Measurements from ENCODE around the gene HK1. TPM values are rescaled to one million over a fixed set of nuclear protein-coding genes. Genes with fewer than 3 reads are reported as not detected.
A peak's percentile ranks its signal among the peaks of the same experiment; 100 is the strongest.

Gene HK1
- total and polyA plus RNA-seq, 4 experiments from 2014 or later, result 68.6 to 156 (median 112) TPM

DNA sequence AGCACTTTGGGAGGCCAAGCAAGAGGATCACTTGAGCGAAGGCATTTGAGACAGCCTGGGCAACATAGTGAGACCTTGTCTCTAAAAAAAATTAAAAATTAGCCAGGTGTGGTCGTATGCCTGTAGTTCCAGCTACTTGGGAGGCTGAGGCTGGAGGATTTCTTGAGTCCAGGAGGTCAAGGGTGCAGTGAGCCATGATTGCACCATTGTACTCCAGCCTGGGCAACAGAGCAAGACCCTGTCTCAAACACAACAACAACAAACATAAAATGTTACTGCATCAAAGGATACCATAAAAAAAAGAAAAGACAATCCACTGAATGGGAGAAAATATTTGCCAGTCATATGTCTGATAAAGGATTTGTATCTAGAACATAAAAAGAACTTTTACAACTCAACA lies 77.9 kb downstream of the HK1 start:
- DNase-seq, result no peak
- POLR2A ChIA-PET (ENCODE audit: partially characterized antibody), result no interaction called here
- Histone ChIP-seq H3K9me3 (ENCODE audit: control insufficient read depth in 1 of 2, low read length in 2 of 2) (no peaks in the 10 kb centered on the region), H3K4me3 (ENCODE audit: low read length in 2 of 2) (no peak overlapping the region), H3K27me3 (ENCODE audit: insufficient read depth, low read length) (no peaks in the 10 kb centered on the region), H3K36me3 (ENCODE audit: insufficient read depth, low read length) (peaks cover 7% of the 10 kb centered on the region), H3K27ac (ENCODE audit: low read depth, low read length) (no peak overlapping the region), H3K4me1 (ENCODE audit: insufficient read depth, low read length) (peaks cover 49% of the 10 kb centered on the region)
- peaks cover 37 to 69% (median 48%) of the 10 kb centered on the region in 4 donors for H3K4me1 Mint-ChIP-seq
- no peaks in the 10 kb centered on the region for H3K27me3 Mint-ChIP-seq
- peaks cover 8 to 15% of the 10 kb centered on the region in 2 donors for H3K36me3 Mint-ChIP-seq
- H3K27ac Mint-ChIP-seq, result peak overlapping the region in 2 of 7 donors; percentile 60 to 61
- no peaks in the 10 kb centered on the region for H3K9me3 Mint-ChIP-seq
- intact Hi-C loops (cut with micrococcal nuclease), result no loop called here
- H3K4me3 Mint-ChIP-seq, result no peak overlapping the region
- CTCF ChIA-PET (ENCODE audit: partially characterized antibody), result interaction anchor here (1.0 kb wide), 1 partner anchor 21 kb away, joined by 5 read pairs; no protein-coding TSS in a partner anchor

DNA sequence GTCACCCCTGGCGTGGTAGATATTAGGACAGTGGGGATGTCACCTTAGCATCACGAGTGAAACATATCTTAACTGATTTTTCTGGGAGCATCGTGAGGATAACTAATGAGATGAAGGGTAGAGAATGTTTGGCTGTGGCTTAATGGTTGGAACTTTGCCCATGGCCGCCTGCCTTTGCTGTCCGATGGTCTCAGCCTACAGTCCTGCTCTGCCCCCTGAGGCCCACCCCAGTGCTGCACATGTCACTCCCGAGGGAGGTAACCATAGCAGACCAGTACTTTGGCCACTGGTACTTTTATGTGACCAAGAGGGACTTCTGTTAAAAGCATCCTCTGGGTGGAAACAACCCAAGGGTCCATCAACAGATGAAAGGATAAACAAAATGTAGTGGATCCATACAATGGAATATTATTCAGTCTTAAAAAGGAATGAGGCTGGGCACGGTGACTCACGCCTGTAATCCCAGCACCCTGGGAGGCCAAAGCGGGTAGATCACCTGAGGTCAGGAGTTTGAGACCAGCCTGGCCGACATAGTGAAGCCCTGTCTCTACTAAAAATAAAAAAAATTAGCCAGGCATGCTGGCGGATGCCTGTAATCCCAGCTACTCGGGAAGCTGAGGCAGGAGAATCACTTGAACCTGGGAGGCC lies 80.0 kb downstream of the HK1 start:
- Histone ChIP-seq H3K4me3 (ENCODE audit: low read length in 2 of 2) (no peak overlapping the region), H3K9me3 (ENCODE audit: control insufficient read depth in 1 of 2, low read length in 2 of 2) (no peaks in the 10 kb centered on the region), H3K27me3 (ENCODE audit: insufficient read depth, low read length) (no peaks in the 10 kb centered on the region), H3K27ac (ENCODE audit: low read depth, low read length) (no peak overlapping the region), H3K4me1 (ENCODE audit: insufficient read depth, low read length) (peaks cover 59% of the 10 kb centered on the region), H3K36me3 (ENCODE audit: insufficient read depth, low read length) (peaks cover 11% of the 10 kb centered on the region)
- intact Hi-C loops (cut with micrococcal nuclease), result loop anchor here (2.0 kb wide), 1 partner anchor 39 kb away; no protein-coding TSS in a partner anchor
- no peak for DNase-seq
- ChIA-PET CTCF (ENCODE audit: partially characterized antibody) (interaction anchor here (0.6 to 0.9 kb wide), 2 partner anchors 34 to 372 kb away, joined by 3 to 4 read pairs; no protein-coding TSS in a partner anchor), POLR2A (ENCODE audit: partially characterized antibody) (interaction anchor here (0.6 to 5.5 kb wide), 5 partner anchors 13 to 39 kb away, joined by 4 to 46 read pairs (median 5); no protein-coding TSS in a partner anchor)
- Mint-ChIP-seq H3K36me3 (peaks cover 9 to 28% of the 10 kb centered on the region in 2 donors), H3K4me3 (peak overlapping the region in 5 of 8 donors; percentile 25 to 65 (median 43)), H3K4me1 (peaks cover 44 to 75% (median 59%) of the 10 kb centered on the region in 4 donors), H3K27me3 (no peaks in the 10 kb centered on the region), H3K9me3 (no peaks in the 10 kb centered on the region), H3K27ac (peak overlapping the region; percentile 70 to 95 (median 92))

DNA sequence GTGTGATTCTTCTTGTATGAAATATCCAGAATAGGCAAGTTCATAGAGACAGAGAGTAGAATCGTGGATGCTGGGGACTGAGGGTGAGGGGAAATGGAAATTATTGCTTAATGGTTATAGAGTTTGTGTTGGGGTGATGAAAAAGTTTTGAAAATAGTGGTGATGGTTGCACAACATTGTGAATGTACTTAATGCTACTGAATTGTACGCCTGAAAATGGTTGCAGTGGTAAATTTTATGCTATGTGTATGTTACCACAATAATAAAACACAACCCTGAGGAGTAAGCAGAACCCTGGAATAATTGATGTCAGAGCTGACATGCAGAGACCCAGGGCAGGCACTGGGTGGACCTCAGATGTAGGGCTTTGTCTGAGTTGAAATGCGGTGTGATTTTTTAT lies 80.9 kb downstream of the HK1 start:
- peaks cover 15 to 36% of the 10 kb centered on the region in 2 donors for H3K36me3 Mint-ChIP-seq

DNA sequence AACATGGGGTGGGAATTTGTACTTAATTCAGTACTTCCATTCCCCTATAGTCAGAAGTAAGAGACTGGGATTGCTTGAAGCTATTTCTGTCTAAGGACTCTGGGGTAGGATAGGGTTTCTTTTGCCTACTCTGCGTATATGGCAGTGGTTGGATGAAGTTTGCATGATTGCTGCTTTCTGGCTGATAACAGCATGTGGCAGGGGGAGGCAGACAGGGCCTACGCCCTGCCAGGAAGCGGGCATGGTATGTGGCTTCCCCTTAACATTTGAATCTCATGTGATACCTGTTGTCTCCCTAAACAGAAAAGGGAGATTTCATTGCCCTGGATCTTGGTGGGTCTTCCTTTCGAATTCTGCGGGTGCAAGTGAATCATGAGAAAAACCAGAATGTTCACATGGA lies 81.3 kb downstream of the HK1 start:
- H3K4me3 Mint-ChIP-seq, result peak overlapping the region; percentile 4 to 78 (median 64)
- H3K9me3 Mint-ChIP-seq, result no peaks in the 10 kb centered on the region
- H3K4me1 Mint-ChIP-seq, result peaks cover 40 to 75% (median 58%) of the 10 kb centered on the region in 4 donors
- no peak overlapping the region for H3K4me3 ChIP-seq (ENCODE audit: low read length in 2 of 2)
- CTCF ChIA-PET (ENCODE audit: partially characterized antibody), result no interaction called here
- H3K27me3 ChIP-seq (ENCODE audit: insufficient read depth, low read length), result no peaks in the 10 kb centered on the region
- no peaks in the 10 kb centered on the region for H3K27me3 Mint-ChIP-seq
- peaks cover 51% of the 10 kb centered on the region for H3K4me1 ChIP-seq (ENCODE audit: insufficient read depth, low read length)
- H3K36me3 Mint-ChIP-seq, result peaks cover 16 to 40% of the 10 kb centered on the region in 2 donors
- H3K27ac ChIP-seq (ENCODE audit: low read depth, low read length), result peak overlapping the region; percentile 10
- H3K27ac Mint-ChIP-seq, result peak overlapping the region; percentile 76 to 95 (median 90)
- peaks cover 24% of the 10 kb centered on the region for H3K36me3 ChIP-seq (ENCODE audit: insufficient read depth, low read length)
- peak; percentile 52 to 75 (median 59) for DNase-seq
- POLR2A ChIA-PET (ENCODE audit: partially characterized antibody), result interaction anchor here (1.2 to 5.5 kb wide), 5 partner anchors 15 to 40 kb away, joined by 4 to 46 read pairs (median 5); no protein-coding TSS in a partner anchor
- no peaks in the 10 kb centered on the region for H3K9me3 ChIP-seq (ENCODE audit: control insufficient read depth in 1 of 2, low read length in 2 of 2)
- intact Hi-C loops (cut with micrococcal nuclease), result loop anchor here (2.0 kb wide), 1 partner anchor 41 kb away; no protein-coding TSS in a partner anchor

More for the DNA sequence above, 80.9 kb downstream of the HK1 start:
- DNase-seq, result no peak
- Mint-ChIP-seq H3K27me3 (no peaks in the 10 kb centered on the region), H3K27ac (peak overlapping the region; percentile 76 to 95 (median 90)), H3K9me3 (no peaks in the 10 kb centered on the region), H3K4me1 (peaks cover 40 to 77% (median 59%) of the 10 kb centered on the region in 4 donors), H3K4me3 (peak overlapping the region; percentile 4 to 78 (median 64))
- Histone ChIP-seq H3K9me3 (ENCODE audit: control insufficient read depth in 1 of 2, low read length in 2 of 2) (no peaks in the 10 kb centered on the region), H3K27ac (ENCODE audit: low read depth, low read length) (peak overlapping the region; percentile 10), H3K36me3 (ENCODE audit: insufficient read depth, low read length) (peaks cover 20% of the 10 kb centered on the region), H3K27me3 (ENCODE audit: insufficient read depth, low read length) (no peaks in the 10 kb centered on the region), H3K4me3 (ENCODE audit: low read length in 2 of 2) (no peak overlapping the region), H3K4me1 (ENCODE audit: insufficient read depth, low read length) (peaks cover 51% of the 10 kb centered on the region)
- intact Hi-C loops (cut with micrococcal nuclease), result loop anchor here (2.0 kb wide), 1 partner anchor 40 kb away; no protein-coding TSS in a partner anchor
- POLR2A ChIA-PET (ENCODE audit: partially characterized antibody), result interaction anchor here (1.2 to 5.5 kb wide), 4 partner anchors 14 to 40 kb away, joined by 5 to 46 read pairs (median 7); no protein-coding TSS in a partner anchor
- CTCF ChIA-PET (ENCODE audit: partially characterized antibody), result interaction anchor here (0.6 to 0.9 kb wide), 2 partner anchors 12 to 33 kb away, joined by 3 read pairs; no protein-coding TSS in a partner anchor

DNA sequence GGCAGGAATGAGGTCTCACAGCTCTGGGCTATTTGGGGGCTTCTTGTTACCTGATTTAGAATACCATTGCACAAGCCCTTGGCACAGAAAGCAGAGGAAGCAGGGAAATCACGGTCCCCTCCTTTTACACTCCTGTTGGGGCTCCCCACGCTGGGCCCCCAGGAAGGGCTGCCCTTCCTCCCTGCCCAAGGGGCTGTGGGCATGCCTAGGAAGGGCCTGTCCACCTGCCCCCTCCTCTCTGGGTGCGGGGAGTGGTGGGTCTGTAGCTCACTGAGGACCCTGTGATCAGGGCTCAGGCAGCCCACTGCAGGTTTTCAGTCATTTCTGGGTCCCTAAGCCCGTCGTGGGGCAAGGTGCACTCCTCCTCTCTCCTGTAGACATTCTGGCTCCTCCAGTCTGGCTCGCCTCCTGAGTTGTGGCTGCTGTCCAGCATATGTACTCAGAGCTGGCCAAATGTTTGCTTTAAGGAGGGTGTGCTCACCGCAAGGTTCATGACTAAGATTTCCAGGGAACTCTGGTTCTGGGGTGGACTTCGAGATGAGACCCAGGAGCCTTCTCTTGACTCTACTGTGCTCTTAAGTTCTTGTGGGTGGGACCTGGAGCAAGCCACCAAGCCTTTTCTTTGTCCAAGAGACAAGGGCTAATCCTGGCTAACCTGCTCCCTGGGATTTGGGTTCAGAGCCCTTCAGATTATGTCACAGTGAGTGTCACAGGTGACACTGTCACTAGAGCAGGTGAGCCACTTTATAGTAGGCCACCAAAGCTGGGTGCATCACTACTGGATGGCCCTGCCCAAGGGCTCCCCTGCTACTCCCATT lies 82.4 kb downstream of the HK1 start:
- H3K36me3 Mint-ChIP-seq, result peaks cover 20 to 50% of the 10 kb centered on the region in 2 donors
- peak overlapping the region; percentile 75 to 95 (median 90) for H3K27ac Mint-ChIP-seq
- H3K4me3 Mint-ChIP-seq, result peak overlapping the region in 6 of 8 donors; percentile 26 to 76 (median 50)
- Histone ChIP-seq H3K4me1 (ENCODE audit: insufficient read depth, low read length) (peaks cover 51% of the 10 kb centered on the region), H3K36me3 (ENCODE audit: insufficient read depth, low read length) (peaks cover 33% of the 10 kb centered on the region), H3K4me3 (ENCODE audit: low read length in 2 of 2) (no peak overlapping the region), H3K9me3 (ENCODE audit: control insufficient read depth in 1 of 2, low read length in 2 of 2) (no peaks in the 10 kb centered on the region), H3K27ac (ENCODE audit: low read depth, low read length) (peak overlapping the region; percentile 10), H3K27me3 (ENCODE audit: insufficient read depth, low read length) (no peaks in the 10 kb centered on the region)
- POLR2A ChIA-PET (ENCODE audit: partially characterized antibody), result interaction anchor here (1.3 to 5.5 kb wide), 4 partner anchors 16 to 41 kb away, joined by 4 to 46 read pairs (median 7); no protein-coding TSS in a partner anchor
- intact Hi-C loops (cut with micrococcal nuclease), result no loop called here
- H3K9me3 Mint-ChIP-seq, result no peaks in the 10 kb centered on the region
- DNase-seq, result no peak
- H3K4me1 Mint-ChIP-seq, result peaks cover 39 to 80% (median 57%) of the 10 kb centered on the region in 4 donors
- no peaks in the 10 kb centered on the region for H3K27me3 Mint-ChIP-seq
- CTCF ChIA-PET (ENCODE audit: partially characterized antibody), result interaction anchor here (0.9 kb wide), 1 partner anchor 39 kb away, joined by 3 read pairs; no protein-coding TSS in a partner anchor

DNA sequence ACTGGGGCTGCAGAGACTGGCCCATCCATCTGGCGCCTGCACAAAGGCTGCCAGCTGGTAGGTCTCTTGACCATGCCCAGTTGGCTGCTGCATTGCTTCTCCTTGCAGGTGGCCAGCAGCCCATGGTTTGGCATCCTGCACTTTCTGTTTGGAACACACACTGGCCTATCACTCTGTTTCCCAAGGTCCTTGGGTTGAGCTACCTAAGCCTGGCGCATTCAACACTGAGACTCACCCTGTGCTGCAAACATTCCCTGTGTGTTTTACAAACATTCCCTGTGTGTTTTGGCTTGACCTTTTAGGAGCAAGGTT lies 83.0 kb downstream of the HK1 start:
- H3K4me1 Mint-ChIP-seq, result peaks cover 39 to 80% (median 56%) of the 10 kb centered on the region in 4 donors
- peaks cover 50% of the 10 kb centered on the region for H3K4me1 ChIP-seq (ENCODE audit: insufficient read depth, low read length)
- no peak overlapping the region for H3K4me3 ChIP-seq (ENCODE audit: low read length in 2 of 2)
- peaks cover 38% of the 10 kb centered on the region for H3K36me3 ChIP-seq (ENCODE audit: insufficient read depth, low read length)
- ChIA-PET CTCF (ENCODE audit: partially characterized antibody) (interaction anchor here (0.9 kb wide), 1 partner anchor 39 kb away, joined by 3 read pairs; no protein-coding TSS in a partner anchor), POLR2A (ENCODE audit: partially characterized antibody) (interaction anchor here (1.3 to 5.5 kb wide), 2 partner anchors 24 to 42 kb away, joined by 5 to 46 read pairs; no protein-coding TSS in a partner anchor)
- H3K27ac Mint-ChIP-seq, result peak overlapping the region in 6 of 7 donors; percentile 75 to 95 (median 84)
- intact Hi-C loops (cut with micrococcal nuclease), result no loop called here
- no peak overlapping the region for H3K27ac ChIP-seq (ENCODE audit: low read depth, low read length)
- no peaks in the 10 kb centered on the region for H3K27me3 Mint-ChIP-seq
- no peaks in the 10 kb centered on the region for H3K9me3 ChIP-seq (ENCODE audit: control insufficient read depth in 1 of 2, low read length in 2 of 2)
- no peak for DNase-seq
- H3K27me3 ChIP-seq (ENCODE audit: insufficient read depth, low read length), result no peaks in the 10 kb centered on the region
- H3K36me3 Mint-ChIP-seq, result peaks cover 20 to 55% of the 10 kb centered on the region in 2 donors
- H3K9me3 Mint-ChIP-seq, result no peaks in the 10 kb centered on the region
- H3K4me3 Mint-ChIP-seq, result peak overlapping the region in 3 of 8 donors; percentile 6 to 76 (median 42)
